Activated CD8-positive, alpha-beta memory T cell treated with anti-CD3 and anti-CD28 coated beads, Interleukin-2, amount 50 U/mL, for 24 hours (primary cell): ENCODE data around the gene AURKAIP1.

Source experiments
- DNase-seq: peaks from one replicate; pipeline ENCODE4 v3.0.0-alpha.2; 2020; ENCODE audit errors: extremely low read depth

AURKAIP1 gene

DNA sequence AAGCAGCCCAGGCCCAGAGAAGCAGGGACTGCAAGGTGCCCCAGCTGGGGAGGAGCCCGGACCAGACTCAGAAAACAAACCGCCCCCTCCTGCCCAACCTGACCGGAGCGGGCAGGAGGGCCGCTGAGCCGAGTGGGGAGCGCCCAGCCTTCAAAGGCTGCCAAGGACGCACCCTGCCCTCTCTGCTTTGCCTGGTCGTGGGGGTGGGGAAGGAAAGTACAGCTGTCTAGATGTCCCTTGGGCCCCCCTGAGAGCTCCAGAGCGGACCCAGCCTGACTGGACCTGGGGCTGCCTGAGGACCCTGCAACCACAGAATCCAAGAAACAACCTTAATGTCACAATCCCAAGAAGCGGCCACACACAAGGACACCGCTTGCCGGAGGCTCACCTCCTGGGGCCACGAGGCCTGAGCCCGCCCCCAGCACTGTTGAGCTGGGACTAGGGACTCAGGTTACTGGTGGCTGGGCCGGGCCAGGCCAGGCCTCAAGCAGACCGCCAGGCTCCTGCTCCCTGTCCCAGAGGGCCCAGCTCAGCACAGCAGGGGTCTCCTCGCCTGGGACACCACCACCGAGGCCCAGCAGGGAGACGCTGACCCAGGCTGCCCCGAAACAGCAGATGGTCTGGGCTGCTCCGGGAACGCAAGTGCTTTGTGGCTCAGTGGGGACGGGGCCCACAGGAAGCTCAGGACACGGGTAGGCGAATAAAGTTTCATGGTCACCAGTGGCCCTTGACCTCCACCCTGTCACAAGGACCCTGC lies 27.2 kb downstream of the AURKAIP1 start:
- DNase-seq = no peak

DNA sequence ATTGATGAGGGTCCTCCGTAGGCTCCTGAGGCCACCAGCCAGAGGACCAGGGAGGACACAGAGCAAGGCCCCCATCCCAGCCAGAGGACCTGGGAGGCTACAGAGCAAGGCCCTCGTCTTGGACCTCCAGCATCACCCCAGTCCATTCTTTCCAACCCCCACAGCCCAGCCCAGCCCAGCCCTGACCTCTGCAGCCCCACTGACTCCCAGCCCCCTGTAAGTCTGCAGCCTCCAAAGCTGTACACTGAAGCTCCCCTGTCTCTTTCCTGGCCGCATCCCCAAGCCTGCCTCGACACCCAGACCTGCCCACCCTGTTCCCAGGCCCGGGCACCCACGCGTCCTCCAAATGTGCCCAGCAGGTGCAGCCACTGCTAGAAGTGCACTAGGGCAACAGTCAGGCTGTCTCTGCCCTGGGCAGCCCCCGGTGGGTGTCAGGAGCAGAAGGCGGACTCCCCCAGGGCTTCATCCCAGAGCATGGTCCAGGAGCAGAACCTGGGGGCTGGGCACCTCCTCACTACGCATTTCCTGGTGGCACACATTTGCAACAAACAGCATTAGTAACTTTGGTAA lies 27.9 kb downstream of the AURKAIP1 start:
- no peak for DNase-seq

- no peak for DNase-seq
Observed at GRCh38 chr1:1346501-1346890, 28.5 kb downstream of the AURKAIP1 start.

- no peak for DNase-seq
Observed at GRCh38 chr1:1345860-1346500, 29.0 kb downstream of the AURKAIP1 start.

GRCh38 chr1:1345384-1345783 lies 29.6 kb downstream of the AURKAIP1 start:
- no peak for DNase-seq

DNA sequence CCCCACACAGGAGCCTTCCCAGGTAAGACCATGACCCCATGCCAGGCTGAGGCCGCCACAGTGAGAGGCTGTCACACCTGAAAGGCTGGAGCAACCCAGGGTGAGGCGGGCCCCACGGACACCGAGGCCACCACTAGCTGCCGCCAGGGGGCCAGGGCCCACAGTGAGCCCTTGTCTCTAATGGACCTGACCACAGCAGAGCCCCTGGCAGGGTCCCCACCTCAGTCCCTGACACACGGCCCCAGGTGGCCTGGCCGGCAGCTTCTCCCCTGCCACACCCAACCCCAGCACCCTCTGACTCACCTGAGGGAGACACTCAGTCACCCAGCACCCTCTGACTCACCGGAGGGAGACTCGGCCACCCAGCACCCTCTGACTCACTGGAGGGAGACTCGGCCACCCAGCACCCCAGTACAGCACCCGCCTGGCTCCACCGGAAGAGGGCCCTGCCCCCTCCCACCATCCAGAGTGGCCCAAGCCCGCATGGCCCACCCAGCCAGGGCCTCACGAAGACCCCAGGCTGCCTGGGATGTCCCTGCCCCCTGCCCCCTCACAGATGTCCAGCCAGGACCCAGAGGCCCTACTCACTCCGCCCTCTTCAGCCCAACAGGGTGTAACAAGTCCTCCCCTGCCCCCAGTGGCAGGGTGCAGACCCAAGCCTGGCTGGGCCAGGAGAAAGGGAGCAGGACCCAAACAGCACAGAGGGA lies 30.2 kb downstream of the AURKAIP1 start:
- peak; percentile 21 for DNase-seq

GRCh38 chr1:1343811-1344421 lies 31.1 kb downstream of the AURKAIP1 start:
- DNase-seq = no peak

- no peak for DNase-seq
Observed at GRCh38 chr1:1342584-1343115, 32.4 kb downstream of the AURKAIP1 start.

DNA sequence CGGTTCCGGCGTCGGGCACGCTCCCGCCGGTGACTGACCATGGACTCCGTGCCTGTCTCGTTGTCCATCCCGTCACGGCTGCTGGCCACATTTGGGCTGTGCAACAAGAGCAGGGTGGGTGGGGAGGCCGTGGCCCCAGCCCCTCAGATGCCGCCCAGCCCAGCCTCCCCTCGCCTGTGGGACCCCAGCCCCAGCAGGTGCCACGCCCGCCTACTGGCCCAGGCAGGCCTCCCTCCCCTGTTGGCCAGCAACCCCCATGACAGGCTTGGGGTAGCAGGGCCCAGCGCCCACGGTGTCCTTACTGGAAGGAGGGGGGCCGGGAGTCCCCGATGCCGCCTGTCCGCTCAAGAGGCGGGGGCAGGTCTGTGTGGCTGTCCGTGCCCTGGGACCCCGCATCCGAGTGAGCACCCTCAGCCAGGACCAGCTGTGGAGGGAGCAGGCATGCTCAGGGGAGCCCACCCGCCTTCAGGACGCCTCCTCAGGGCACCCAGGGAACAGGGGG lies 32.9 kb downstream of the AURKAIP1 start:
- DNase-seq = no peak

- DNase-seq = no peak
Observed at GRCh38 chr1:1341549-1342021, 33.4 kb downstream of the AURKAIP1 start.

DNA sequence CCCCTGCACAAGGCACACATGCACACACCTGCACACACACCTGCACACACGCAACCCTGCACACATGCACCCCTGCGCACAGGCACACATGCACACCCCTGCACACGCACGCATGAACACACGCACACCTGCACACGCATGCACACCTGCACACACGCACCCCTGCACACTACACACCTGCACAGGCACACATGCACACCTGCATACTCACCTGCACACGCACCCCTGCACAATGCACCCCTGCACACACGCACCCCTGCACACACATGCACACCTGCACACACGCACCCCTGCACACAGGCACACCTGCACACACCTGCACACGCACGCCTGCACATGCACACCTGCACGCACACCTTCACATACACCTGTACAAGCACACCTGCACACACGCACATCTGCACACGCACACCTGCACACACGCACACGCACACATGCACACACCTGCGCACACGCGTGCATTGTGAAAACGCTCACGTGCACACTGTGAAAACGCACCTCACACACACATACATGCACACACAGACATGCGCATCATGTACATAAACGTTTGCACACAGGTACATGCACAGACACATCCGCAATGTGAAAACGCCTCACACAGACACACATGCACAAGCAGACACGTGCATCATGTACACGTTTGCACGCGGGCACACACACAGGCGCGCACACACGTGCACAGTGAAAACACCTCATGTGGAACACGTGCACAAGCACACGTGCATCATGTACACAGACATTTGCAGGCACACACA lies 34.0 kb downstream of the AURKAIP1 start:
- no peak for DNase-seq

- no peak for DNase-seq
Observed at GRCh38 chr1:1340185-1340584, 34.8 kb downstream of the AURKAIP1 start.

DNA sequence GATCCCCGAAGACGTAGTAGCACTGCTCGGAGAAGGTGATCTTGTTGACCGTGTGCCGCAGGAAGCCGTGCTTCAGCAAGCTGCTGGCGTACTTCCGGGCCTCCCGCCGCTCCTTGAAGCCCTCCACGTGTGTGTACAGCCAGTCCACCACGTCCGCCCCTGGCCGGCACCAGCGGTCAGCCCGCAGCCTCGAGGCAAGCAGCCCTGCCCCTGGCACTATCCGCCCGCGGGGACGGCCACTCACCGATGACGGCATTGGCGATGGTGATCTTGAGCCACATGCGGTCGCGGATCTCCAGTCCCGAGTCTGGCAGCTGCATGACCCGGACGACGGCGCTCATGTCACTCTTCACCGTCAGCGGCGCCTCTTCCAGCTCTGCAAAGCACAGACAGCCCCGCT lies 36.7 kb downstream of the AURKAIP1 start:
- DNase-seq = no peak

DNA sequence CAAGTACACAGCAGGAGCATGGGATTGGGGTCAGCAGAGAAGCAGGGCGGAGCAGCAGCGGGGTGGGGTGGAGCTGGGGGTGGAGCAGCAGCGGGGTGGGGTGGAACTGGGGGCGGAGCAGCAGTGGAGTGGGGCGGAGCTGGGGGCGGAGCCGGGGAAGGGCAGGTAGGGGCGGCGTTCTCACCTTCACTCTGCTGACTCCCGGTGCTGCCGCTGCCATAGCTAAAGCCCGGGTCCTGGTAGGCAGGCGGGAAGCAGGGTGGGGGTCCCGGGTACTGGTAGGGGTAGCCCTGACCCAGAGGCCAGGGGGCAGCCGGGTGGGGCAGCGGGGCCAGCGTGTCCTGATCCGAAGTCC lies 37.2 kb downstream of the AURKAIP1 start:
- no peak for DNase-seq

GRCh38 chr1:1336931-1337792 lies 37.8 kb downstream of the AURKAIP1 start:
- no peak for DNase-seq

DNA sequence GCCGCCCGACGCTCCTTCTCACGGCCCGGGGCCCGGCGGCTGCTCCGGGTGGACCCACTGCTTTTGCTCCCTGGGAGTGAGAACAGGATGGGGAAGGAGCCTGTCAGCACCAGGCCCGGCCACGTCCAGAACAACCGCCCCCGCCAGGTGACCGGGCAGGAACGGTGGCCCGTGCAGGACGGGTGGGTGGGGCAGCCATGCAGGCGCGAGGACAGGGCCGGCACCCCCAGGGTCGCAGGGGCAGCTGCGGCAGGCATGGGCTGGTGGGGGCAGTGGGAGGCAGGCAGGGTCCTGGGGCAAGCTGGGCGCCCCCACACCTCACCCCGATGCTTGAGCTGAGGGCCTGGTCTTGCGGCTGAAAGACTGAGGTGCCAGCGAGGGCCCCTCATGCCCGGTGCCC lies 38.6 kb downstream of the AURKAIP1 start:
- DNase-seq = no peak

GRCh38 chr1:1335792-1336248 lies 39.2 kb downstream of the AURKAIP1 start:
- no peak for DNase-seq

DNA sequence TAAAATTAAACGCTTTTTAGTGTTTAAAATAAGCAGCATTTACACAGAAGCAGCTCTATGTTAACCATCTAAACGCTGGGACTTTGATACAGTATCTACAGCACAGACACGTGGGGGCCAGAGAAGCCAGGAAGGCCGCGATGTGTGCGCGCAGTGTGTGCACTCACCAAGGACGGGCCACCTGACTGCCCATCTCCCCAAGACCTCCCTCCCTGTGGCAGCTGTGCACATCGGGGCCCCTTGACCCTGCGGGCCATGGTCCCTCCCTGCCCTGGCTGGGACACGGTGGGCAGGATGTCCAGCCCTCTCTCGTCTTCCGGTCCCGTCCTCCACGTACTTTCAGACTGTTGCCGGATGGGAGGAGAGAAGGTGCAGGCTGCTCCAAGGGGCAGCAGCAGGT lies 39.7 kb downstream of the AURKAIP1 start:
- DNase-seq = no peak

DNA sequence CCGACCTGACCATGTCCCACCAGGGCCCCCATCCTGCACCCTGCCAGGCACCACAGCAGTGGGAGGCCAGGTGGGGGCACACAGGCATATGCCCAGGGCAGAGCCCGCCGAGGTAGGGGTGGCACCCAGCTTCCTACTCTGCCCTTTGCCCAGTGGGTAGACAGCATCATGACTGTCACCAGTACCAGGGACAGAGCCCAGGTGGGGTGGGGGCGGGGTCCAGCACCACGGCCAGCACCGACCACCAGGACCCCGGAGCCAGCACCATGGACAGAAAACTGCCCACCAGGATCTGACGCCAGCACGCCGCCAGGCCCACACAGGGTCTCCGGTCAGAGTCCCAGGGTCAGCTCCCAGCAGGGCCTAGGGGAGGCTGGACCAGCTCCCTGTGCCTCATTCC lies 40.2 kb downstream of the AURKAIP1 start:
- no peak for DNase-seq
